ENCODE measurements around the gene NCKAP5. TPM values are rescaled to one million over a fixed set of nuclear protein-coding genes. Genes with fewer than 3 reads are reported as not detected.

Gene NCKAP5
- total RNA-seq, 1 donor from 2014 or later, result 0.20 TPM

DNA sequence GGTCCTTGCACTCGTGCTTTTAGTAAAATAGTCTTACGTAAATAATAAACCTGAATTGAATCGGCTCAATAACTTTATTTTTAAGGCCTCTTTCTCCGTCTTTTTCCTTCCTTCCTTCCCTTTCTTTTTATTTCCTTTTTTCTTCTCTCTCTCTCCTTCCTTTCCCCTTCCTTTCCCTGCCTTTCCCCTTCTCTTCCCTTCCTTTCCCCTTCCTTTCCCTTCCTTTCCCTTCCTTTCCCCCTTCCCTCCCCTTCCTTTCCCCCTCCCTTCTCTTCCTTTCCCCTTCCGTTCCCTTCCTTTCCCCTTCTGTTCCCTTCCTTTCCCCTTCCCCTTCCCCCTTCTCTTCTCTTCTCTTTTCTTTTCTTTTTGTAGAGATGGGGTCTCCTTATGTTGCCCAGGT, 121.0 kb downstream of the NCKAP5 start:
- H3K27ac Mint-ChIP-seq (ENCODE audit: unreplicated experiment), result no peak overlapping the region
- H3K36me3 Mint-ChIP-seq (ENCODE audit: unreplicated experiment), result no peaks in the 10 kb centered on the region
- H3K4me3 Mint-ChIP-seq (ENCODE audit: unreplicated experiment), result no peak overlapping the region
- H3K27me3 Mint-ChIP-seq (ENCODE audit: unreplicated experiment), result no peaks in the 10 kb centered on the region
- DNase-seq, result no peak
- H3K9me3 Mint-ChIP-seq (ENCODE audit: unreplicated experiment), result peaks cover 2% of the 10 kb centered on the region
- TF ChIP-seq, protein P1, sequence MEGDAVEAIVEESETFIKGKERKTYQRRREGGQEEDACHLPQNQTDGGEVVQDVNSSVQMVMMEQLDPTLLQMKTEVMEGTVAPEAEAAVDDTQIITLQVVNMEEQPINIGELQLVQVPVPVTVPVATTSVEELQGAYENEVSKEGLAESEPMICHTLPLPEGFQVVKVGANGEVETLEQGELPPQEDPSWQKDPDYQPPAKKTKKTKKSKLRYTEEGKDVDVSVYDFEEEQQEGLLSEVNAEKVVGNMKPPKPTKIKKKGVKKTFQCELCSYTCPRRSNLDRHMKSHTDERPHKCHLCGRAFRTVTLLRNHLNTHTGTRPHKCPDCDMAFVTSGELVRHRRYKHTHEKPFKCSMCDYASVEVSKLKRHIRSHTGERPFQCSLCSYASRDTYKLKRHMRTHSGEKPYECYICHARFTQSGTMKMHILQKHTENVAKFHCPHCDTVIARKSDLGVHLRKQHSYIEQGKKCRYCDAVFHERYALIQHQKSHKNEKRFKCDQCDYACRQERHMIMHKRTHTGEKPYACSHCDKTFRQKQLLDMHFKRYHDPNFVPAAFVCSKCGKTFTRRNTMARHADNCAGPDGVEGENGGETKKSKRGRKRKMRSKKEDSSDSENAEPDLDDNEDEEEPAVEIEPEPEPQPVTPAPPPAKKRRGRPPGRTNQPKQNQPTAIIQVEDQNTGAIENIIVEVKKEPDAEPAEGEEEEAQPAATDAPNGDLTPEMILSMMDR (IDR thresholded peaks at IDR 0.05; ENCODE audit: partially characterized antibody, unreplicated experiment), result no peak
- peaks cover 3% of the 10 kb centered on the region for H3K4me1 Mint-ChIP-seq (ENCODE audit: low read depth, unreplicated experiment)

DNA sequence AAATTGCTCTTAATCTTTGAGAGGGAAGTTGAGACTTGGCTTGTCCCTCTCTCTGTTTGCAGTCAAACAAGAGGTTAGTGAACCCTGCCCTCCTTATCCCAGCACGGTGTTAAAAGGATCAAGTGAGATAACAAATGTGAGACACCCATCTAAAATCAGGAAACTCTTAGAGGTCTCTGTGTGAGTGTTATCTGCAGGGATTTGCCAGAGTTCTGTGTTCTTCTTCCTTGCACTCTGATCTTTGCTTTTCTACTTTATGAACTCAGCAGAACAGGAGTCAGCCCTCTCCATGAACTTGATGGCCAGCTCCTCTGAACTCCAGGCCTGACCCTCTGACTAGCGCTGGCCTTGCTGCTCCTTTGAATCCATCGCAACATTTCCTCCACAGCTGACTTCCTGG, 123.8 kb downstream of the NCKAP5 start:
- Mint-ChIP-seq H3K4me3 (ENCODE audit: unreplicated experiment) (no peak overlapping the region), H3K27ac (ENCODE audit: unreplicated experiment) (no peak overlapping the region), H3K27me3 (ENCODE audit: unreplicated experiment) (no peaks in the 10 kb centered on the region), H3K4me1 (ENCODE audit: low read depth, unreplicated experiment) (no peaks in the 10 kb centered on the region), H3K9me3 (ENCODE audit: unreplicated experiment) (peaks cover 2% of the 10 kb centered on the region), H3K36me3 (ENCODE audit: unreplicated experiment) (no peaks in the 10 kb centered on the region)
- TF ChIP-seq, protein P1 (IDR thresholded peaks at IDR 0.05; ENCODE audit: partially characterized antibody, unreplicated experiment), result no peak
- no peak for DNase-seq

- H3K9me3 Mint-ChIP-seq (ENCODE audit: unreplicated experiment), result peaks cover 2% of the 10 kb centered on the region
These were observed 125.9 kb downstream of the NCKAP5 start for GRCh38 chr2:133442393-133442792.

GRCh38 chr2:133439565-133439920, 128.7 kb downstream of the NCKAP5 start:
- Mint-ChIP-seq H3K9me3 (ENCODE audit: unreplicated experiment) (no peaks in the 10 kb centered on the region), H3K27ac (ENCODE audit: unreplicated experiment) (no peak overlapping the region), H3K4me1 (ENCODE audit: low read depth, unreplicated experiment) (no peaks in the 10 kb centered on the region), H3K36me3 (ENCODE audit: unreplicated experiment) (no peaks in the 10 kb centered on the region), H3K27me3 (ENCODE audit: unreplicated experiment) (no peaks in the 10 kb centered on the region), H3K4me3 (ENCODE audit: unreplicated experiment) (no peak overlapping the region)
- TF ChIP-seq, protein P1 (IDR thresholded peaks at IDR 0.05; ENCODE audit: partially characterized antibody, unreplicated experiment), result no peak
- no peak for DNase-seq

More at GRCh38 chr2:133442393-133442792, 125.9 kb downstream of the NCKAP5 start:
- H3K27ac Mint-ChIP-seq (ENCODE audit: unreplicated experiment), result no peak overlapping the region
- TF ChIP-seq, protein P1 (IDR thresholded peaks at IDR 0.05; ENCODE audit: partially characterized antibody, unreplicated experiment), result no peak
- no peaks in the 10 kb centered on the region for H3K4me1 Mint-ChIP-seq (ENCODE audit: low read depth, unreplicated experiment)
- no peak for DNase-seq
- H3K27me3 Mint-ChIP-seq (ENCODE audit: unreplicated experiment), result no peaks in the 10 kb centered on the region
- no peak overlapping the region for H3K4me3 Mint-ChIP-seq (ENCODE audit: unreplicated experiment)
- no peaks in the 10 kb centered on the region for H3K36me3 Mint-ChIP-seq (ENCODE audit: unreplicated experiment)

- Mint-ChIP-seq H3K27me3 (ENCODE audit: unreplicated experiment) (no peaks in the 10 kb centered on the region), H3K4me3 (ENCODE audit: unreplicated experiment) (no peak overlapping the region), H3K27ac (ENCODE audit: unreplicated experiment) (no peak overlapping the region), H3K9me3 (ENCODE audit: unreplicated experiment) (no peaks in the 10 kb centered on the region), H3K4me1 (ENCODE audit: low read depth, unreplicated experiment) (no peaks in the 10 kb centered on the region), H3K36me3 (ENCODE audit: unreplicated experiment) (no peaks in the 10 kb centered on the region)
- no peak for DNase-seq
- TF ChIP-seq, protein P1 (IDR thresholded peaks at IDR 0.05; ENCODE audit: partially characterized antibody, unreplicated experiment), result no peak
These were observed 129.3 kb downstream of the NCKAP5 start for GRCh38 chr2:133438848-133439564.
